B cell (primary cell): Measurements from ENCODE around the gene AP3M1. TPM values are rescaled to one million over a fixed set of nuclear protein-coding genes. Genes with fewer than 3 reads are reported as not detected.

Source experiments
- ATAC-seq: fragments of 200-7000 bp; cut with Tn5 transposase; one replicate; pipeline ENCODE4 v1.10.0; 2021; ENCODE audit warnings: low read depth, mild to moderate bottlenecking, moderate number of reproducible peaks, moderate library complexity
- CTCF ChIA-PET: fragments of 350-600 bp; sonication (Branson Sonifier 250); formaldehyde crosslinking; loops from one replicate; lab custom pipeline; 2021; ENCODE audit warnings: antibody characterized with exemption, inconsistent platforms; lab: Charles Lee
- POLR2A ChIA-PET: fragments of 350-600 bp; sonication (Branson Sonifier 250); formaldehyde crosslinking; loops from one replicate; lab custom pipeline; 2021; ENCODE audit warnings: antibody characterized with exemption; lab: Charles Lee
- DNase-seq: peaks from one replicate; pipeline ENCODE4 v3.0.0; 2013
- H2AFZ ChIP-seq: 2 replicates; pipeline ENCODE4 v1.6.1; 2012; ENCODE audit warnings: mild to moderate bottlenecking, low read depth, low read length; ENCODE audit not compliant: insufficient read depth, poor library complexity, severe bottlenecking
- H3K27ac ChIP-seq, 2 donors: 1 replicate in 1 of 2; 2 replicates in 1 of 2; pipeline ENCODE4 v1.5.1; 2012 to 2013; ENCODE audit warnings: low read length in 2 of 2, mild to moderate bottlenecking in 2 of 2, moderate library complexity in 1 of 2
- H3K27me3 ChIP-seq, 4 experiments: fragments of 200-600 bp in 1 of 4; sonication (generic) in 1 of 4; replicated peaks in 1 of 4; 1 replicate in 2 of 4; 2 replicates in 2 of 4; pipeline versions ENCODE4 v1.6.1 to v1.7.0; 2013 to 2016; ENCODE audit warnings: low read length in 3 of 4, mild to moderate bottlenecking in 2 of 4, mixed read lengths in 1 of 4, moderate library complexity in 1 of 4; ENCODE audit not compliant: insufficient read depth in 4 of 4, control insufficient read depth in 3 of 4; ENCODE audit errors: control extremely low read depth in 1 of 4
- H3K36me3 ChIP-seq, 2 experiments: replicated peaks in 1 of 2; 1 replicate in 1 of 2; 2 replicates in 1 of 2; pipeline versions ENCODE4 v1.6.1 to v1.7.1; 2013; ENCODE audit warnings: low read length in 1 of 2; ENCODE audit not compliant: insufficient read depth in 2 of 2, control insufficient read depth in 1 of 2; ENCODE audit errors: control extremely low read depth in 1 of 2, extremely low read depth in 1 of 2
- H3K4me1 ChIP-seq, 2 donors: fragments of 200-600 bp in 1 of 2; sonication (generic) in 1 of 2; 1 replicate in 1 of 2; 2 replicates in 1 of 2; pipeline versions ENCODE4 v1.5.1 to v1.6.1; 2013 to 2017; ENCODE audit warnings: low read length in 2 of 2; ENCODE audit not compliant: control insufficient read depth in 2 of 2, insufficient read depth in 2 of 2
- H3K4me2 ChIP-seq: replicated peaks from 2 replicates; pipeline ENCODE3; 2012; ENCODE audit warnings: mild to moderate bottlenecking, low read depth, low read length; ENCODE audit not compliant: poor library complexity, severe bottlenecking
- H3K4me3 ChIP-seq, 5 experiments: fragments of 200-600 bp in 1 of 5; sonication (generic) in 1 of 5; 1 replicate in 3 of 5; 2 replicates in 2 of 5; pipeline versions ENCODE4 v1.5.1 to v1.7.0; 2011 to 2016; ENCODE audit warnings: low read length in 4 of 5, mild to moderate bottlenecking in 4 of 5, low read depth in 2 of 5, control low read depth in 1 of 5, moderate library complexity in 1 of 5; ENCODE audit not compliant: insufficient read depth in 1 of 5; ENCODE audit errors: control extremely low read depth in 1 of 5, extremely low read depth in 1 of 5
- H3K79me2 ChIP-seq: fragments of 200-600 bp; sonication (generic); one replicate; pipeline ENCODE4 v1.6.0; 2016; ENCODE audit warnings: low read length; ENCODE audit not compliant: control insufficient read depth, insufficient read depth
- H3K9ac ChIP-seq: fragments of 200-600 bp; sonication (generic); 2 replicates; pipeline ENCODE4 v1.6.1; 2017; ENCODE audit warnings: mild to moderate bottlenecking, low read length, moderate library complexity
- H3K9me3 ChIP-seq, 3 donors: one replicate each; pipeline versions ENCODE4 v1.6.1 to v1.7.1; 2013; ENCODE audit warnings: low read length in 2 of 3; ENCODE audit not compliant: control insufficient read depth in 2 of 3, insufficient read depth in 1 of 3; ENCODE audit errors: control extremely low read depth in 1 of 3
- H4K20me1 ChIP-seq: 2 replicates; pipeline ENCODE4 v1.6.0; 2012; ENCODE audit warnings: mild to moderate bottlenecking, low read length; ENCODE audit not compliant: insufficient read depth, control insufficient read depth, poor library complexity, severe bottlenecking
- H3K27ac Mint-ChIP-seq: one replicate; pipeline ENCODE4 v1.8.0; 2021; ENCODE audit warnings: mixed read lengths
- H3K27me3 Mint-ChIP-seq: one replicate; pipeline ENCODE4 v1.8.0; 2021; ENCODE audit warnings: mixed read lengths
- H3K4me1 Mint-ChIP-seq: one replicate; pipeline ENCODE4 v1.8.0; 2021; ENCODE audit warnings: mixed read lengths
- H3K4me3 Mint-ChIP-seq: one replicate; pipeline ENCODE4 v1.8.0; 2021; ENCODE audit warnings: mixed read lengths
- H3K9me3 Mint-ChIP-seq: one replicate; pipeline ENCODE4 v1.8.0; 2022; ENCODE audit warnings: mixed read lengths; ENCODE audit not compliant: insufficient read depth
- EZH2 ChIP-seq: IDR thresholded peaks from 2 replicates; pipeline ENCODE4 v1.6.1; 2012; ENCODE audit warnings: borderline replicate concordance, low read depth, mild to moderate bottlenecking, moderate library complexity, low read length; ENCODE audit not compliant: insufficient read depth, poor library complexity, severe bottlenecking
- WGBS: methylation state at CpG from one replicate; pipeline ENCODE4 v1.1.5; 2013; ENCODE audit warnings: missing lambda C conversion rate; ENCODE audit not compliant: insufficient coverage; 5-methylcytosine and 5-hydroxymethylcytosine counted together
- intact Hi-C: fragments of 100-400 bp; cut with micrococcal nuclease; formaldehyde crosslinking; loops from one replicate; pipeline ENCODE4 v1.10.0; 2022
- polyA plus RNA-seq: library from polyadenylated mRNA; depleted of rRNA; stranded (reverse); fragments of >200 nt; gene quantifications from 2 replicates; pipeline ENCODE4 v1.2.3, GENCODE V29; 2012
- total RNA-seq, 2 donors: library from RNA; stranded (reverse); fragments of 120-200 nt in 1 of 2; gene quantifications; 1 replicate in 1 of 2; 2 replicates in 1 of 2; pipeline versions ENCODE4 v1.2.3 to v1.2.4, GENCODE V29; 2013 to 2022
- TF ChIP-seq, protein P1 (sequence below): fragments of 200-600 bp; IDR thresholded peaks from one replicate; pipeline ENCODE4 v1.8.0; 2022; ENCODE audit warnings: antibody characterized with exemption, mild to moderate bottlenecking

Gene AP3M1
- total and polyA plus RNA-seq, 2 donors (not counting 1 experiment from before 2014, with no cell fraction given) = 21.6 to 50.4 TPM

DNA sequence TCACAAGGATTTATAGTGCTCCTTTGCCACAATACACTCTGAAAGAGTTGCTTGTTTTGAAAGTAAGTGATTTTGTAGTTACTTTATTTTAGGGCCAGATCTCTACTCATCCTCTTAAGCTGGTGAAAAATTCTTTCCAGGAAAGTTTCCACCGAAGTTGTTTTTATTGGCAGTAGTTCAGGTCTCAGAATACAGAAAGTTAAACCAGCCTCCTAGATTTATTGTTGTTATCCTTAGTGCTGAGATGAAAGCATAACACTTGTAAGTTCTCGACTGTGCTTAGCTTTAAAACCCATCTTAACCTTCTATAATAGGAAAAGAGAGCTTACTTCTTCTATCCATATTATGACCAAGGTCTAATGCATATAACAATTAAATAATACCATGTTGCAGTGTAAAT lies 5.5 kb downstream of the AP3M1 start:
- TF ChIP-seq, protein P1, sequence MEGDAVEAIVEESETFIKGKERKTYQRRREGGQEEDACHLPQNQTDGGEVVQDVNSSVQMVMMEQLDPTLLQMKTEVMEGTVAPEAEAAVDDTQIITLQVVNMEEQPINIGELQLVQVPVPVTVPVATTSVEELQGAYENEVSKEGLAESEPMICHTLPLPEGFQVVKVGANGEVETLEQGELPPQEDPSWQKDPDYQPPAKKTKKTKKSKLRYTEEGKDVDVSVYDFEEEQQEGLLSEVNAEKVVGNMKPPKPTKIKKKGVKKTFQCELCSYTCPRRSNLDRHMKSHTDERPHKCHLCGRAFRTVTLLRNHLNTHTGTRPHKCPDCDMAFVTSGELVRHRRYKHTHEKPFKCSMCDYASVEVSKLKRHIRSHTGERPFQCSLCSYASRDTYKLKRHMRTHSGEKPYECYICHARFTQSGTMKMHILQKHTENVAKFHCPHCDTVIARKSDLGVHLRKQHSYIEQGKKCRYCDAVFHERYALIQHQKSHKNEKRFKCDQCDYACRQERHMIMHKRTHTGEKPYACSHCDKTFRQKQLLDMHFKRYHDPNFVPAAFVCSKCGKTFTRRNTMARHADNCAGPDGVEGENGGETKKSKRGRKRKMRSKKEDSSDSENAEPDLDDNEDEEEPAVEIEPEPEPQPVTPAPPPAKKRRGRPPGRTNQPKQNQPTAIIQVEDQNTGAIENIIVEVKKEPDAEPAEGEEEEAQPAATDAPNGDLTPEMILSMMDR = no peak
- no peak for TF ChIP-seq EZH2
- H3K9ac ChIP-seq = no peak overlapping the region
- H3K9me3 Mint-ChIP-seq = no peaks in the 10 kb centered on the region
- CTCF ChIA-PET = interaction anchor here (1.0 to 1.9 kb wide), 5 partner anchors 22 to 204 kb away, joined by 3 to 10 read pairs (median 4); no protein-coding TSS in a partner anchor
- DNase-seq (no peak), ATAC-seq (no peak)
- intact Hi-C loops = no loop called here
- no peak overlapping the region for H2AFZ ChIP-seq
- H3K4me1 ChIP-seq = peaks cover 9 to 22% of the 10 kb centered on the region in 2 donors
- WGBS = no CpG with 5 or more reads among the region's 2 CpGs
- H3K4me3 Mint-ChIP-seq = no peak overlapping the region
- H4K20me1 ChIP-seq = peaks cover 20% of the 10 kb centered on the region
- no peaks in the 10 kb centered on the region for H3K27me3 Mint-ChIP-seq
- H3K27ac ChIP-seq = no peak overlapping the region
- H3K27me3 ChIP-seq = no peaks in the 10 kb centered on the region
- H3K36me3 ChIP-seq = peaks cover 2 to 11% of the 10 kb centered on the region in 2 experiments
- no peak overlapping the region for H3K4me3 ChIP-seq
- H3K4me1 Mint-ChIP-seq = peaks cover 24% of the 10 kb centered on the region
- peaks cover 95% of the 10 kb centered on the region for H3K79me2 ChIP-seq
- POLR2A ChIA-PET = no interaction called here
- H3K4me2 ChIP-seq = no peak overlapping the region
- no peaks in the 10 kb centered on the region for H3K9me3 ChIP-seq
- no peak overlapping the region for H3K27ac Mint-ChIP-seq

DNA sequence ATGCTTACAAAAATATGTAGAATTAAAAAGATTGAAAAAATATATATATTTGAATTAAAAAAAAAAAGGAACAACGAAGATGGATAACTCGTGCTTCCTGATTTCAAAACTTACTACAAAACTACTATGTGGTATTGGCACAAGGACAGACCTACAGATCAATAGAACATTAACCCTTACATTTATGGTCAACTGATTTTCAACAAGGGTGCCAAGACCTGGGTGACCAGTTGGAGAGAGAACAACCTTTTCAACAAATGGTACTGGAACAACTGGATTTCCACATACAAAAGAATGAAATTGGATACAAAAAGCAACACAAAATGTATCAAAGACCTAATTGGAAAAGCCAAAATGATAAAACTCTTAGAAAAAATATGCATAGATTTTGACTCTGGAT lies 10.1 kb downstream of the AP3M1 start:
- H3K4me3 ChIP-seq = no peak overlapping the region
- H3K9me3 ChIP-seq = no peaks in the 10 kb centered on the region
- peaks cover 5% of the 10 kb centered on the region for H4K20me1 ChIP-seq
- H3K27ac ChIP-seq = no peak overlapping the region
- Mint-ChIP-seq H3K27me3 (no peaks in the 10 kb centered on the region), H3K4me3 (no peak overlapping the region), H3K4me1 (peaks cover 5% of the 10 kb centered on the region), H3K27ac (no peak overlapping the region), H3K9me3 (no peaks in the 10 kb centered on the region)
- no peak for DNase-seq
- TF ChIP-seq, protein P1 = no peak
- WGBS = no CpG with 5 or more reads among the region's 2 CpGs
- H3K4me2 ChIP-seq = no peak overlapping the region
- peaks cover 9 to 32% of the 10 kb centered on the region in 2 experiments for H3K36me3 ChIP-seq
- intact Hi-C loops = no loop called here
- H3K79me2 ChIP-seq = peaks cover 80% of the 10 kb centered on the region
- CTCF ChIA-PET = no interaction called here
- POLR2A ChIA-PET = no interaction called here
- no peak for ATAC-seq
- H3K27me3 ChIP-seq = no peaks in the 10 kb centered on the region
- H2AFZ ChIP-seq = no peak overlapping the region
- no peaks in the 10 kb centered on the region for H3K4me1 ChIP-seq
- no peak overlapping the region for H3K9ac ChIP-seq
